Stomach (tissue), 9 donors: ENCODE results near the gene CHPF. TPM values are rescaled to one million over a fixed set of nuclear protein-coding genes. Genes with fewer than 3 reads are reported as not detected.
A peak's percentile ranks its signal among the peaks of the same experiment; 100 is the strongest.

ENCODE experiments used
- DNase-seq, 2 donors: peaks; one replicate each; pipeline versions ENCODE4 v3.0.0 to v3.0.0-alpha.2; 2013 to 2019
- H3K27ac ChIP-seq, 5 donors: fragments of 200-600 bp in 4 of 5; sonication (generic) in 4 of 5; one replicate each; pipeline ENCODE4 v1.5.1; 2013 to 2019; ENCODE audit warnings: mild to moderate bottlenecking in 1 of 5, moderate library complexity in 1 of 5
- H3K27me3 ChIP-seq, 3 donors: fragments of 200-600 bp; sonication (generic); one replicate each; pipeline ENCODE4 v1.5.1; 2017 to 2019; ENCODE audit warnings: mixed run types in 1 of 3
- H3K36me3 ChIP-seq, 4 donors: fragments of 200-600 bp; sonication (generic); 1 replicate in 3 of 4; 2 replicates in 1 of 4; pipeline ENCODE4 v1.5.1; 2016 to 2019
- H3K4me1 ChIP-seq, 4 donors: fragments of 200-600 bp; sonication (generic); one replicate each; pipeline ENCODE4 v1.5.1; 2016 to 2019
- H3K4me3 ChIP-seq, 4 donors: fragments of 200-600 bp; sonication (generic) in 3 of 4; one replicate each; pipeline ENCODE4 v1.5.1; 2016 to 2019; ENCODE audit warnings: mild to moderate bottlenecking in 1 of 4
- H3K9me3 ChIP-seq, 4 donors: fragments of 200-600 bp; sonication (generic); one replicate each; pipeline ENCODE4 v1.5.1; 2016 to 2019
- CTCF ChIP-seq, 7 experiments: fragments of 450-650 bp in 4 of 7; fragments of 200-600 bp in 3 of 7; sonication (generic) in 3 of 7; IDR thresholded peaks; one replicate each; pipeline ENCODE4 v1.5.1; 2016 to 2019; ENCODE audit warnings: antibody characterized with exemption in 7 of 7, control low read depth in 2 of 7, mild to moderate bottlenecking in 1 of 7
- EP300 ChIP-seq: sonication (generic); formaldehyde crosslinking; IDR thresholded peaks from one replicate; pipeline ENCODE4 v1.6.1; 2017; ENCODE audit warnings: antibody characterized with exemption
- POLR2A ChIP-seq, 4 donors: fragments of 450-650 bp; IDR thresholded peaks; one replicate each; pipeline ENCODE4 v1.6.1; 2016; ENCODE audit warnings: antibody characterized with exemption in 4 of 4, control low read depth in 2 of 4, mild to moderate bottlenecking in 1 of 4, moderate library complexity in 1 of 4
- POLR2AphosphoS5 ChIP-seq, 3 donors: sonication (generic); formaldehyde crosslinking; IDR thresholded peaks; one replicate each; pipeline ENCODE4 v1.6.1; 2016; ENCODE audit warnings: antibody characterized with exemption in 3 of 3
- WGBS, 5 donors: extraction: QIAGEN DNeasy Blood & Tissue Kit in 3 of 5; methylation state at CpG; one replicate each; pipeline versions ENCODE4 v1.1.5 to v1.1.7; 2013 to 2018; 5-methylcytosine and 5-hydroxymethylcytosine counted together
- intact Hi-C: fragments of 100-400 bp; cut with DNase I; formaldehyde crosslinking; loops from one replicate; pipeline ENCODE4 v1.15.1; 2023; ENCODE audit warnings: low total_unique reads
- polyA plus RNA-seq, 3 donors: library from polyadenylated mRNA; stranded (reverse); fragments of 200-250 nt; gene quantifications; one replicate each; pipeline ENCODE4 v1.2.3, GENCODE V29; 2013
- total RNA-seq, 5 donors: library from RNA; depleted of rRNA; stranded (reverse); fragments of >200 nt; gene quantifications; one replicate each; pipeline versions ENCODE4 v1.1.0 to v1.2.3, GENCODE V29; 2014 to 2016
- donor health status: healthy with polysubstance abuse.
- donor health status: Bipolar disorder and iron deficiency.
- donor health status: healthy.

CHPF gene
- total and polyA plus RNA-seq, 8 donors: 10.8 to 119 (median 45.7) TPM

- peaks cover 0 to 91% (median 81%) of the 10 kb centered on the region in 3 donors for H3K27me3 ChIP-seq
- intact Hi-C loops: no loop called here
Measured at GRCh38 chr2:219511547-219512325, 31.9 kb downstream of the CHPF start.

GRCh38 chr2:219510512-219511135 is 33.0 kb downstream of the CHPF start:
- 19 to 29% (median 20%) methylated on average over 17 to 22 of the region's 22 CpGs for WGBS, 5 donors
- peak overlapping the region in 1 of 4 donors; percentile 40 for H3K4me3 ChIP-seq
- H3K27me3 ChIP-seq: peaks cover 0 to 80% (median 71%) of the 10 kb centered on the region in 3 donors
- no peak overlapping the region for H3K27ac ChIP-seq
- H3K36me3 ChIP-seq: peaks cover 15 to 22% (median 19%) of the 10 kb centered on the region in 4 donors
- no peaks in the 10 kb centered on the region for H3K9me3 ChIP-seq
- intact Hi-C loops: no loop called here
- TF ChIP-seq POLR2A (IDR thresholded peaks at IDR 0.05) (no peak), POLR2AphosphoS5 (IDR thresholded peaks at IDR 0.05) (no peak), CTCF (IDR thresholded peaks at IDR 0.05) (no peak), EP300 (no peak)
- peaks cover 14 to 49% (median 37%) of the 10 kb centered on the region in 4 donors for H3K4me1 ChIP-seq
- no peak for DNase-seq

More at GRCh38 chr2:219511547-219512325, 31.9 kb downstream of the CHPF start:
- 24 to 36% (median 30%) methylated on average over 13 to 15 of the region's 15 CpGs for WGBS, 5 donors
- H3K4me1 ChIP-seq: peaks cover 14 to 49% (median 37%) of the 10 kb centered on the region in 4 donors
- H3K36me3 ChIP-seq: peaks cover 4 to 11% (median 8%) of the 10 kb centered on the region in 4 donors
- DNase-seq: peak in 1 of 2 donors; percentile 47
- TF ChIP-seq CTCF (IDR thresholded peaks at IDR 0.05) (no peak), POLR2A (IDR thresholded peaks at IDR 0.05) (no peak), EP300 (no peak)
- no peaks in the 10 kb centered on the region for H3K9me3 ChIP-seq
- no peak overlapping the region for H3K4me3 ChIP-seq
- H3K27ac ChIP-seq: no peak overlapping the region

- Histone ChIP-seq H3K4me1 (peaks cover 14 to 49% (median 37%) of the 10 kb centered on the region in 4 donors), H3K9me3 (no peaks in the 10 kb centered on the region), H3K4me3 (peak overlapping the region; percentile 23 to 40 (median 33)), H3K27me3 (peaks cover 0 to 74% (median 65%) of the 10 kb centered on the region in 3 donors), H3K36me3 (peaks cover 22 to 29% (median 25%) of the 10 kb centered on the region in 4 donors), H3K27ac (no peak overlapping the region)
- DNase-seq: peak; percentile 59 to 88
- WGBS, 5 donors: 1 to 2% (median 1%) methylated on average over 19 to 26 of the region's 26 CpGs
- TF ChIP-seq EP300 (no peak), POLR2A (IDR thresholded peaks at IDR 0.05) (no peak), POLR2AphosphoS5 (IDR thresholded peaks at IDR 0.05) (no peak), CTCF (IDR thresholded peaks at IDR 0.05) (peak in 5 of 7 experiments; percentile 38 to 66 (median 48))
- intact Hi-C loops: no loop called here
Measured at GRCh38 chr2:219509780-219510511, 33.7 kb downstream of the CHPF start.
